ENCODE measurements around the gene KCNJ15.
A peak's percentile ranks its signal among the peaks of the same experiment; 100 is the strongest.

Gene KCNJ15

GRCh38 chr21:38346286-38346685, 89.5 kb downstream of the KCNJ15 start:
- no peak for TF ChIP-seq CTCF (conservative IDR thresholded peaks at IDR 0.05)
- H3K27ac ChIP-seq: no peak overlapping the region

GRCh38 chr21:38349111-38349746, 92.4 kb downstream of the KCNJ15 start:
- no peak overlapping the region for H3K27ac ChIP-seq
- TF ChIP-seq CTCF (conservative IDR thresholded peaks at IDR 0.05): no peak

- no peak for TF ChIP-seq CTCF (conservative IDR thresholded peaks at IDR 0.05)
- no peak overlapping the region for H3K27ac ChIP-seq
Observed at GRCh38 chr21:38349977-38350376, 93.2 kb downstream of the KCNJ15 start.

GRCh38 chr21:38350684-38351083, 93.9 kb downstream of the KCNJ15 start:
- TF ChIP-seq CTCF (conservative IDR thresholded peaks at IDR 0.05): no peak
- H3K27ac ChIP-seq: no peak overlapping the region

- TF ChIP-seq CTCF (conservative IDR thresholded peaks at IDR 0.05): no peak
- H3K27ac ChIP-seq: no peak overlapping the region
Observed at GRCh38 chr21:38351176-38351959, 94.6 kb downstream of the KCNJ15 start.

- no peak overlapping the region for H3K27ac ChIP-seq
- TF ChIP-seq CTCF (conservative IDR thresholded peaks at IDR 0.05): no peak
Observed at GRCh38 chr21:38351961-38352521, 95.2 kb downstream of the KCNJ15 start.

GRCh38 chr21:38352536-38353219, 95.9 kb downstream of the KCNJ15 start:
- TF ChIP-seq CTCF (conservative IDR thresholded peaks at IDR 0.05): peak; percentile 99
- no peak overlapping the region for H3K27ac ChIP-seq

Measured in VCaP (cell line).